EH (cell line): ENCODE data around the gene TUFM.
A peak's percentile ranks its signal among the peaks of the same experiment; 100 is the strongest.
"Not testable (repeated sequence)": the region's sequence is repeated elsewhere in the genome, so short reads cannot be mapped to it uniquely, and the experiment has no call there.

Experiments used
- DNase-seq: peaks from one replicate; pipeline ENCODE4 v3.0.0-alpha.2; 2015; ENCODE audit warnings: low read depth

TUFM gene

DNA sequence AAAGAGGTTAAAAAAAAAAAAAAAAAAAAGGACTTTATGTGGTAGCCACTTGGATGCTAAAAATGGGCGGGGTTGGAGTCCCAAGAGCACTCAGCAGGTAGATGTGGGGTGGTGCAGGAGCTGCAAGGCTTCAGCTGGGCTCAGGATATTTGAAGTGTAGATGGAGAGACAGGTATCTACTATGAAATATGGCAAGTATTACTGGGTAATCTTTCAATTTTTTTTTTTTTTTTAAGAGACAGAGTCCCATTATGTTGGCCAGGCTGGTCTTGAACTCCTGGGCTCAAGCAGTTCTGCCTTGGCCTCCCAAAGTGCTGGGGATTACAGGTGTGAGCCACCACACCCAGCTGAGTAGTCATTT, 7.6 kb downstream of the TUFM start:
- no peak for DNase-seq

DNA sequence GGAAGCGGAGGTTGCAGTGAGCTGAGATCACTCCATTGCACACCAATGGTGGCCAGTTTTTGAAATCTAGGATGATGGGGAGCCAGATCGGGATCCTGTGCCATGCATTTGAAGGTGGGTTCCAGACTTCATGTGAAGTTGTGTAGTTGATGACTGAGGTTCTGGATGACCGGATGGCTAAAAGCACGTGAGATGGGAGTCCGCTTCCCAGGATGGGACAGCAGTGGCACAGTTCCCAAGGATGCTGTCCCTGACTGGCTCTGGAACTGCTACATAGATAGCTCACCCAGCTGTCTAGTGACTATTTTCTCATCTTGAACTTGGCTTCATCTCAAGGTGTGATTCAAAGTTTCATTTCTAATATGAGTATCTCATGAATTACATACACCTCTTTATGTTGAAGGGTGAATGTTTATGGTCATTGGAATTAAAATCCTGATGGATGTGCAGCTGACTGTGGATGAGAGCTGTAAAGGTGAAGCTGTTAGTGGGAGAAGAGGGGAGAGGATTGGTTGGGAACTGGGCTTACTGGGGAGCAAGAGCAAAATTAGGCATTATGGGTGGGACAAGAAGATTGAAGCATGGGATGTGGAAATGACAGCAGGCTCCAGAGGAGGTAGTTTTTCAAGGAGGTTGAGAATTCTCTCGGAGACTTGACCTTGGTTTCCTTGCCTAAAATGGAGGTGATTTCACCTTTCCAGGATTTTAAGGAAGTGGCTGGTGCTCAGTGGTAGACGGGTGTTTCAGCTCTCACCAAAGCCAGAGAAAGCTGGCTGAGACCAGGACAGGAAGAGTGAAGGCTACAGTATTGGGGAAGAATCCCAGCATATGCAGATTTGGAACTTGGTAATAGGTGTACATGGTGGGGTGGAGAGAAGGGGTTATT, 8.2 kb downstream of the TUFM start:
- no peak for DNase-seq

GRCh38 chr16:28836761-28837064, 9.4 kb downstream of the TUFM start:
- DNase-seq: no peak

GRCh38 chr16:28835864-28836760, 10.0 kb downstream of the TUFM start:
- DNase-seq: no peak

- DNase-seq: no peak
Measured at GRCh38 chr16:28834873-28835863, 11.0 kb downstream of the TUFM start.

GRCh38 chr16:28834349-28834748, 11.8 kb downstream of the TUFM start:
- no peak for DNase-seq

DNA sequence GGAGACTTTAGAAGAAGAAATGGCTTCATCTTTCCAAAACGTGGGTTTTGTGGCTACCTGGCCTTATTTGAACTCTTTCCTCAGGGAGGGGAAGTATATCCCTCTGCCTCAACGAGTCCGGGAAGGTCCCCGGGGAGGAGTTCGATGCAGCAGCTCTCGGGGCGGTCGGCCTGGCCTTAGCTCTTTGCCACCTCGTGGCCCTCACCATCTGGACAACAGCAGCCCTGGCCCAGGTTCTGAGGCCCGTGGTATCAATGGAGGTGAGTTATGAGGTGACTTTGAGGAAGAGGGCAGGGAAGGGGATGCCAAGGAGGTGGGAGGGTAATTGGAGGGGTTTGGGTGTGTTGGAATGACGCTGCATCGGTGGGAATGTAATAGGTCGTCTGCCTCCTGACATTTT, 15.6 kb downstream of the TUFM start:
- DNase-seq: no peak

DNA sequence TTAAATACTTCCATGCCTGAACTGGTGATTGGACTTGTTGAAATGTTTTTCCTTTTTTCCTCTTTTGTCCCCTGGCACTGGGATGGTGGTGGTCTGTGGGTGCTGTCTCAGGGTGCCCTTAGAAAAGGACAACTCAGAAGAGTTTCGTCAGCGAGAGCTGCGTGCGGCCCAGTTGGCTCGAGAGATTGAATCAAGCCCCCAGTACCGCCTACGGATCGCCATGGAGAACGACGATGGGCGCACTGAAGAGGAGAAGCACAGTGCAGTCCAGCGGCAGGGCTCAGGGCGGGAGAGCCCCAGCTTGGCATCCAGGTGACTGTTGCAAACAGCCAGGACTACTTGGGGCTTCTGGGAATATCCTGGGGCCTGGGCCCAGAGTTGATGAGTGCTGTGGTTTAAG, 16.4 kb downstream of the TUFM start:
- DNase-seq: no peak

DNA sequence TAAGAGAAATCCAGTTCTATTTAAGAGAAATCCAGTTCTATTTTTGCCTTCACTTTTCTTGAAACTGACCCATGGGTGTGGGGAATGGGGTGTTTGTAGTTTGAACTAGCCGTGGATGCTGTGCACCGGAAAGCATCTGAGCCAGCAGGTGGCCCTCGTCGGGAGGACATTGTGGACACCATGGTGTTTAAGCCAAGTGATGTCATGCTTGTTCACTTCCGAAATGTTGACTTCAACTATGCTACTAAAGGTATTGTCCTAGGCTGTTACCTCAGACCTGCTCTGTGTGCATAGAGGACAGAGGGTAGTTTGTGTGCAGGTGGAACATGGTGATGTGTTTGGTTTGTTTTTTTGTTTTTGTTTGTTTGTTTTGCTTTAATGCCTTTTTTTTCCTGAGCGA, 20.0 kb downstream of the TUFM start:
- no peak for DNase-seq

DNA sequence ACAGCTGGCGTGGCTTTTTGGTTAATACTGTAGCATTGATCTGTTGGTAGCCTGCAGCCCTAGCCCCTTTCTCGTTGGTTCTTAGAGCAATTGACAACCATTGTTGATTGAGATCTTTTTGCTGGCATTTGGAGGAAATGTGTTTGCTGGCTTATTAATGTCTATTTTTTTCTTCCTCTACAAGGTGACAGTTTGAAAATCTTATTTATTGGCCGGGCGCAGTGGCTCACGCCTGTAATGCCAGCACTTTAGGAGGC, 21.5 kb downstream of the TUFM start:
- no peak for DNase-seq

DNA sequence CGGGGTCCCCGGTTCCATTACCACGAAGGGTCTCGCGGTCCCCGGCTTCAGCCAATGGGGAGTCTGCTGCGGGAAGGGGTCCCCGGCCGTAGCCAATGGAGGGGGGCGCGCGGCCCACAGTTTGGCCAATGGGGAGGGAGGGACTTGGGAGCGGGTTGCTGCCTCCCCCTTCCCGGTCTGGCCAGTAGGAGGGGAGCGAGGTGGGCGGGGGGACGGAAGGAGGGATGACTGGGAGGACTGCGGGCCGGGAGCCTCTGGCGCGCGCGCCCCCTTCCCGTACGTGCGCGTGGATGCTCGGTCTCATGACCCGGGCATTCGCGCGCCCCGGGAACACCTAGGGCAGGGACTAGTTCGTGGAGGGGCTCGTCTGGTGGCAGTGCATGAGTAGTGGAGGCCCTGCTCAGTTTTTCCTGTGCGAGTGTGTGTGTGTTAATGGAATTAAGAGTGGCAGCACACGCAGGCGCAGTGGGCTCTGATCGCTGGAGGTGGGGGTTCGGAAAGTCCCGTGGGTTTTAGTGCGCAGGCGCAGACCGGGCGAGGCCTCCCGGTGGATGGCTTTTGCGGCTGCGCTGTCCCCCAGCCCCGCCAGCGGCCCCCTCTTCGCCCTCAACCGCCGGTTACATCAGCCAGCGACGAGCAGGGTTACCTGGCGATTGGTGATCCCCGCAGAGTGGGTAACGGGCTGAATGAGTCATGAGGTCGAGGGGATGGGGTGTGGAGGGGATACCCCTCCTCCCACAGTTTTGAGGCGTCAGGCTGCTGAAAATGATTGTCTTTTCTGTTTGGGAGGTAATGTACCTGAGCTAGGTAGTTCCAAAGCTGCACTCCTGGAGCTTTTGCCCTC, 22.1 kb downstream of the TUFM start:
- DNase-seq: peak; percentile 98

- no peak for DNase-seq
Measured at GRCh38 chr16:28823291-28823872, 22.8 kb downstream of the TUFM start.

DNA sequence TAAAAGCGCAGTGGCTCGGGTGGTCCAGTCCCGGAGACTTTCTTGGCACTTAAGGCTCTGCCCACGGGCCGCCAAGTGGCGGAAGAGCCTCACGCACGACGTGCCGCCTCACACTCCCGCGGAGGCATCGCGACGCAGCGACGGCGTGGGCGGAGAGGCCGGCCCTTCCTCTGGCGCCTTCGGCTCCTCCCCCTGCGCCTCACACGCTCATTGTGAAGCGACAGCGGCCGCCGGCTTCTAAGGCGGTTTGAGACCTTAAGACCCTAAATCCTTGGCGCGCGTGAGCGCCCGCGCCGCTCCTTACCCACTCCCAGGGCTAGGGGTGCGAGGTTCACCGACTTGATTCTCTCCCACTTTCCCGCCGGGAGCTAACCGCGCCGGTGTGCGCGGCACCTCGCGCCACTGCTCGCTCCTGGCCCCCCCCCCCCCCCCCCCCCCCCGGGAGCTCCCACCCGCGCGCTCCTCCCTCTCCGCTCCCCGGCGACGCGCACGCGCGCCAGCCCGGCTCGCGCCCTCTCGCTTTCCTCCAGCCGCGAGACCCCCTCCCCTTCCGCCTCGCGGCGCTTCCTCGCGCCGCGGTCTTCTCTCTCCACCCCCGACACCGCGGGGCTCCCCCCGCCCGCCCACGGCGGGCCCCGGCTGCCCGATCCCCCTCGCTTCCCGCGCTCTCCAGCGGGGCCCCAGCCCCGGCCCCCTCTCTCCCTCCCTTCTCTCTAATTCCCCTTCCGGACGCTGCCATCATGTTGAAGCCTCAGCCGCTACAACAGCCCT, 23.4 kb downstream of the TUFM start, which contains the start of gene ATXN2L:
Gene ATXN2L, plus strand, starts transcription at position 480 of the 771 bp plus-strand sequence. Its CDS starts 261 bp downstream, at position 741.
- peak; percentile 93 for DNase-seq

- no peak for DNase-seq
Measured at GRCh38 chr16:28821874-28822519, 24.2 kb downstream of the TUFM start.

GRCh38 chr16:28820546-28820945, 25.6 kb downstream of the TUFM start:
- DNase-seq: not testable (repeated sequence)

GRCh38 chr16:28820016-28820415, 26.1 kb downstream of the TUFM start:
- no peak for DNase-seq

DNA sequence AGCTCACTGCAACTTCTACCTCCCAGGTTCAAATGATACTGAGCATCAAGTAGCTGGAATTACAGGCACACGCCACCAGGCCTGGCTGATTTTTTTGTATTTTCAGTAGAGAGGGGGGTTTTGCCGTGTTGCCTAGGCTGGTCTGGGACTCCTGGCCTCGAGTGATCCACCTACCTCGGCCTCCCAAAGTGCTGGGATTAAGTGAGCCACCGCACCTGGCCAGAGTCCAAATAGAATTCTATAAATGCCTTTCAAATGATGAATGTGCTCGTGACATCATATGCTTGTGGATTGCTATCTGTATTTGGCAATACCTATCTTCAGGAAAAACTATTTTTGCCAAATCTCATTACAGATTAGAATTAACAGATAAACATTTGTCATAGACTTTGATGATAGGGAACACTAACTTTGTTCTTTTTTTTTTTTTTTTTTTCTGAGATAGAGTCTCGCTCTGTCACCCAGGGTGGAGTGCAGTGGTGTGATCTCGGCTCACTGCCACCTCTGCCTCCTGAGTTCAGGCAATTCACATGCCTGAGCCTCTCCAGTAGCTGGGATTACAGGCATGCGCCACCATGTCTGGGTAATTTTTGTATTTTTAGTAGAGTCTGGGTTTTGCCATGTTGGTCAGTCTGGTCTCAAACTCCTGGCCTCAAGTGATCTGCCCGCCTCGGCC, 38.6 kb downstream of the TUFM start:
- DNase-seq: not testable (repeated sequence)

DNA sequence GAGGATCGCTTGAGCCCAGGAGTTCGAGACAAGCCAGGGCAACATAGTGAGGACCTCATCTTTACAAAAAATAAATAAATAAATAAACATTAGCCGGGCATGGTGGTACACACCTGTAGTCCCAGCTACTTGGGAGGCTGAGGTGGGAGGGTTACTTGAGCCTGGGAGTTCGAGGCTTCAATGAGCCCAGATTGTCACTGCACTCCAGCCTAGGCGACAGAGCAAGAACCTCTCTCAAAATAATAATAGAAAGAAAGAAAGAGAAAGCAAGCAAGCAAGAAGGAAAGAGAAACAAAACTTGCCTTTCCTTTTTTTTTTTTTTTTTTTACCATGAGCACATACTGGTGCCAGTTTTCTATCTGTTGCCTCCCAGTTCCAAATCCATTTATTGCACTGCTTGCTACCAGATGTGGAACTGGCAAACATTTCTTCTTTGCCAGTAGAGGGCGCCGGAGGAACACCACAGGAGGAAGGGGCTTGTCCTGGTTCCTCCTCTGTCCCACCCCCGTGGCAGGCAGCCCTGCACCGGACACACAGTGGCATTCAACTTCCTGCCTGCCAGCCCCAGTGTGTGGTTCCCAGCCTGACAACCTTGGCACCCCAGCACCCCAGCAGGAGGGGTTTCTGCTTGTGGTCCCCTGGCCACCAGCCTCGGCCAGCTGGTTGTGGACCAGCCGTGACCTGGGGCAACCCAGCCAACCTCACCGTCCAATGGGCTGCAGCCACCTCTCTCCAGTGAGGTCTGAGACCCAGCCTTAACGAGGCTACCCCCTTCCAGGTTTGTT, 43.7 kb downstream of the TUFM start:
- not testable (repeated sequence) for DNase-seq
